ENCODE measurements around the gene TMEM130.

TMEM130 gene

GRCh38 chr7:98869597-98870120, at the start of gene TMEM130:
Gene TMEM130 (minus strand): TSS chr7:98870014. CDS start chr7:98869861, 153 bp downstream.
- H3K4me3 ChIP-seq (ENCODE audit: low read depth, low read length) = peak within 1 kb of the TSS; percentile 60
- TF ChIP-seq, protein P1, sequence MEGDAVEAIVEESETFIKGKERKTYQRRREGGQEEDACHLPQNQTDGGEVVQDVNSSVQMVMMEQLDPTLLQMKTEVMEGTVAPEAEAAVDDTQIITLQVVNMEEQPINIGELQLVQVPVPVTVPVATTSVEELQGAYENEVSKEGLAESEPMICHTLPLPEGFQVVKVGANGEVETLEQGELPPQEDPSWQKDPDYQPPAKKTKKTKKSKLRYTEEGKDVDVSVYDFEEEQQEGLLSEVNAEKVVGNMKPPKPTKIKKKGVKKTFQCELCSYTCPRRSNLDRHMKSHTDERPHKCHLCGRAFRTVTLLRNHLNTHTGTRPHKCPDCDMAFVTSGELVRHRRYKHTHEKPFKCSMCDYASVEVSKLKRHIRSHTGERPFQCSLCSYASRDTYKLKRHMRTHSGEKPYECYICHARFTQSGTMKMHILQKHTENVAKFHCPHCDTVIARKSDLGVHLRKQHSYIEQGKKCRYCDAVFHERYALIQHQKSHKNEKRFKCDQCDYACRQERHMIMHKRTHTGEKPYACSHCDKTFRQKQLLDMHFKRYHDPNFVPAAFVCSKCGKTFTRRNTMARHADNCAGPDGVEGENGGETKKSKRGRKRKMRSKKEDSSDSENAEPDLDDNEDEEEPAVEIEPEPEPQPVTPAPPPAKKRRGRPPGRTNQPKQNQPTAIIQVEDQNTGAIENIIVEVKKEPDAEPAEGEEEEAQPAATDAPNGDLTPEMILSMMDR (IDR thresholded peaks at IDR 0.05; ENCODE audit: low read depth, low read length) = no peak

DNA sequence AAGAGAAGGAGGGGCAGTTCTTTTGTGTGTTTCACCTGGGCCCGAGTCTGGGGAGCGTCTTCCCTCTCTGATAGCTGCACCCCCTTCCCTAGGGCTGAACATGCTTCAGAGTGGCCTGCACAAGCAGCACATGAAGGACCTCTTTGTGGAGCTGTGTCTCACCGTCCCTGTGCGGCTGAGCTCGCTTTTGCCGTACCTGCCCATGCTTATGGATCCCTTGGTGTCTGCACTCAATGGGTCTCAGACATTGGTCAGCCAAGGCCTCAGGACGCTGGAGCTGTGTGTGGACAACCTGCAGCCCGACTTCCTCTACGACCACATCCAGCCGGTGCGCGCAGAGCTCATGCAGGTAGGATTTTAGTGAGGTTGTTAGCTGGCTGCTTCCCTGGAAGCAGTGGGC, 47.5 kb upstream of the TMEM130 start:
- TF ChIP-seq, protein P1 (IDR thresholded peaks at IDR 0.05; ENCODE audit: low read depth, low read length) = no peak
- H3K4me3 ChIP-seq (ENCODE audit: low read depth, low read length) = no peak overlapping the region

GRCh38 chr7:98913612-98914011, 43.8 kb upstream of the TMEM130 start:
- TF ChIP-seq, protein P1 (IDR thresholded peaks at IDR 0.05; ENCODE audit: low read depth, low read length) = no peak
- H3K4me3 ChIP-seq (ENCODE audit: low read depth, low read length) = no peak overlapping the region

DNA sequence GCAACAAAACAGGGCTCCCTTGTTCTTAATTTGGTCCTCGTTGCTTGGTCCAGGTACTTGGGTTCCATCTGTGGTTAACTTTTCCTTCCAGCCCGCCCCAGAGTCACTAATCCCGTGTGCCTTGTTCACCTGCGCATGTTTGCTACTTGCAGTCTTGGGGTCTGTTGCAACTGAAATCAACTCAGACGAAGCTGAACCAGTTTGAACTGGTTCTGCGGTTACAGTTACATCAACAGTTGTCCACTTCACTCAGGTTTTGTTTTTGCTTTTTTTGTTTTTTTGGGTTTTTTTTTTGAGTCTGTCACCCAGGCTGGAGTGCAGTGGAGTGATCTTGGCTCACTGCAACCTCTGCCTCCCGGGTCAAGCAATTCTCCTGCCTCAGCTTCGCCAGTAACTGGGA, 43.2 kb upstream of the TMEM130 start:
- TF ChIP-seq, protein P1 (IDR thresholded peaks at IDR 0.05; ENCODE audit: low read depth, low read length) = no peak
- H3K4me3 ChIP-seq (ENCODE audit: low read depth, low read length) = no peak overlapping the region

- TF ChIP-seq, protein P1 (IDR thresholded peaks at IDR 0.05; ENCODE audit: low read depth, low read length) = no peak
- no peak overlapping the region for H3K4me3 ChIP-seq (ENCODE audit: low read depth, low read length)
Observed at GRCh38 chr7:98911916-98912315, 42.1 kb upstream of the TMEM130 start.

GRCh38 chr7:98910427-98910826, 40.6 kb upstream of the TMEM130 start:
- TF ChIP-seq, protein P1 (IDR thresholded peaks at IDR 0.05; ENCODE audit: low read depth, low read length) = no peak
- no peak overlapping the region for H3K4me3 ChIP-seq (ENCODE audit: low read depth, low read length)

- TF ChIP-seq, protein P1 (IDR thresholded peaks at IDR 0.05; ENCODE audit: low read depth, low read length) = no peak
- H3K4me3 ChIP-seq (ENCODE audit: low read depth, low read length) = no peak overlapping the region
Observed at GRCh38 chr7:98909487-98909886, 39.7 kb upstream of the TMEM130 start.
